GM18505 (cell line): Measurements from ENCODE around the gene H2BK1.

Experiments used
- ATAC-seq: cut with Tn5 transposase; IDR thresholded peaks from one replicate; pipeline ENCODE4 v1.9.1; 2021; ENCODE audit not compliant: unreplicated experiment
- POLR2A ChIP-seq: IDR thresholded peaks from 4 replicates; pipeline ENCODE4 v1.6.1; 2011; ENCODE audit warnings: borderline replicate concordance; ENCODE audit not compliant: insufficient read depth, insufficient read length; ENCODE audit errors: extremely low read depth

The H2BK1 gene

DNA sequence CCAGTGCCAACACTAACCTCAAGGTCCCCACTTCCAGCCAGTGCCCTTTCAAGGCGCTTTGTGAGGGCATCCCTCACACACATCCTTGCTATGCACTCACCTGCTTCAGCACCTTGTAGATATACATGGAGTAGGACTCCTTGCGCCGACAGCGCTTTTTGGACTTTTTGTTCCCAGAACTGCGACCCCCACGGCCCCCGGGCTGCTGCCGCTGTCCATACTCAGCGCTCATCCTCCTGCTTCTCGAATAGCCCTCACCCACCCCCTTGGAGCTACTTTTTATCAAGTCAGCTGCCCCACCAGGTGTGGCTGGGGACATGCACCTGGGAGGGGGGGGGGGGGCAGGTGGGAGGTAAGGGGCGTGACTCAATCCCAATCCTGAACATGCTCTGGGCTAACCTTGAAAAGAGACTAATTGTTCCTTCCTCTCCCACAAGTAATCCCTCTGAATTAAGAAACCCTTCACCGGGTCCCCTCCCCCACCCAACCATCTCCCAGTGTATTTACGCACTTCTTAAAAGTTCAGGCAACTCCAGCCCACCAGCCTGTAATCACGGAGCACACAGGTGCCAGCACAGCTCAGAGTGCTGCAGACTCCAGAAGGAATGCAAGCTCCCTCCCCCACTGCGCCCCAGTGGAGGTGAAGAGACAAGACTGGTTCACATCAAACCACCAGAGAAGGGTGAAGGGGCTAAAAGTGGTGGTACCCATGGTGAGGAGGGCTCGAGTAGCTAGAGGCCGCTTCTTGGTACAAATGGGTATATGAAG, at the start of gene H2BK1:
TSS of gene H2BK1 (minus strand) at position 402 of the 768 bp plus-strand sequence. CDS start at position 232, 170 bp downstream.
- TF ChIP-seq POLR2A: no peak

GRCh38 chr7:151257990-151258389, 47.7 kb upstream of the H2BK1 start:
- no peak for ATAC-seq
- no peak for TF ChIP-seq POLR2A

More for the DNA sequence above, at the start of gene H2BK1:
- no peak for ATAC-seq

GRCh38 chr7:151256410-151257045, 46.2 kb upstream of the H2BK1 start:
- ATAC-seq: no peak
- no peak for TF ChIP-seq POLR2A

DNA sequence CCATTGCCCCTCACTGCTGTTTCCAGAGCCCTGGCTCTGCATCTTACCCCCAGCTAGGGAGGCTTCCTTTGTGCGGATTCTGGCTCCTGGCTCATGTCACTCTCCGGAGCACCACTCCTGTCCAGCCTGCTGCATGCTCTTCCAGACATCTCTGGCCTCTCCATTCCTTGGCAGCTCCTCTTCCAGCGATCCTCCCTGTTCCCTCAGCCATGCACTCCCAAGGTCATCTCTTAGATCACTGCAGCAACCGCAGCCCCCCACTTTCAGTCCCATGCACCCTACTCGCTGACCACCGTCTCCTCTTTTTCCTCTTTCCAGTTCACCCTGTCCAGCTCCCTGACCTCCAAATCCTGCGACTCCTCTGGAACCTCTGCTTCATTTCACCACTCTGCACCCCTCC, 45.1 kb upstream of the H2BK1 start:
- no peak for ATAC-seq

DNA sequence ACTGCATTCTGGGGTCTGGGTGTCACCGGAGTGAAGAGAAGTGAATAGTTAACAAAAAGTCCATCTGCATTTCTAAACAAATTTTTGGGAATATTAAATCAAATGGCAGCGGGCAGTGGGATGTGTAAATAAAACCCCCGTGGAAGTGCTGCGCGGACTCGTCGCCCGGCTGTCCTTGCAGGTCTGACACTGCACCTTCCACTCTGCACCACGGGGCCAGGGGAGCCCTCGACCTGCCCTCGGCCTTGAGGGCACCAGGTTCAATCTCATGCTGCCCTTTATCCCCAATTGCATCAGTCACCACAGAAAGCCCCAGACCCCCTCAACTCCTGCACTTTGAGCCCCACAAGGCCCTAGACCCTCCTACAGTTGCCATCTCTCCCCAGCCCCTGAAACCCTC, 44.6 kb upstream of the H2BK1 start:
- TF ChIP-seq POLR2A: no peak
- no peak for ATAC-seq

More for the DNA sequence above, 45.1 kb upstream of the H2BK1 start:
- TF ChIP-seq POLR2A: no peak

- no peak for TF ChIP-seq POLR2A
- ATAC-seq: no peak
Measured at GRCh38 chr7:151254316-151254715, 44.0 kb upstream of the H2BK1 start.

- ATAC-seq: no peak
- no peak for TF ChIP-seq POLR2A
Measured at GRCh38 chr7:151252961-151253711, 42.8 kb upstream of the H2BK1 start.

- ATAC-seq: no peak
- TF ChIP-seq POLR2A: no peak
Measured at GRCh38 chr7:151252561-151252835, 42.2 kb upstream of the H2BK1 start.

DNA sequence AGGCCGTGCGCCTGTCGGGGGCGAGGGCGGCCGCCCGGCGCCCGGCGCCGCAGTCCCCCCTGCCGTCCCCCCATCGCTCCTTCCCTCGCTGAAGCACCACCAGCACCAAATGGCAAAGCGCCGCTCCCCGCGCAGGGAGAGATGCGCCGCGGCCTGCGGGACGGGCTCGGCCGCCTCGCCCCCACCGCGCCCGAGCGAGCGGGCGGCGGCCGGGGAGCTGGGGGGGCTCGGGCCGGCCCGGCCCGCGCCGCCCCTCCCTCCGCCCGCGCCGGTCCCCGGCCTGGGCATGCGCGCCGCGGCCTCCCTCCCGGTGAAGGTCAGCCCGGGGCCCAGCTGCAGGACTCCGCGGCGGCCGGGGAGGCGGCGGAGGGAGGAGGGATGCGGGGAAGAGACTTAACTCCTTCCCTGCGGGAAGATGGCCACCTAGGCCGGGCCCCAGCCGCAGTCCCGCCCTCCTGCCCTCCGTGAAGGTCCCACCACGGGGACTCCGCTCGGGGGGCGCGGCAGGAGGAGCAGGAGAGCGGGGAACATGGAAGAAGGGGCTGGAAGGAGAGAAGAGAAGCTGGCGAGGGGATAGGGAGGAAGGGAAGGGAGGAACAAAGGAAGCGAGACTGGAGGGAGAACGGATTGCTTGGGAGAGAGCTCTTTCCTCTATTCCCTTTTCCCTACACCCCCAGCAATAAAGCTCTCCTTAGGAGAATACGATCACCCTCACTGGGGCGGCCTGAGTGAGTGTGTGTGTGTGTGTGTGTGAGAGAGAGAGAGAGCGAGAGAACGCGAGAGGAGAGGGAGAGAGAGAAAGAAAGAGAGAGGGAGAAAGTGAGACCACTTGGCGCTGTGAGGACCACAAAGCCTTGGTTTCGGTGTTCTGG, 41.6 kb upstream of the H2BK1 start:
- TF ChIP-seq POLR2A: no peak
- ATAC-seq: no peak

GRCh38 chr7:151251328-151251688, 41.0 kb upstream of the H2BK1 start:
- no peak for TF ChIP-seq POLR2A
- no peak for ATAC-seq

GRCh38 chr7:151250181-151251132, 40.2 kb upstream of the H2BK1 start:
- no peak for TF ChIP-seq POLR2A

GRCh38 chr7:151249732-151250072, 39.4 kb upstream of the H2BK1 start:
- no peak for ATAC-seq
- no peak for TF ChIP-seq POLR2A

More at GRCh38 chr7:151250181-151251132, 40.2 kb upstream of the H2BK1 start:
- ATAC-seq: no peak
